Muscle of leg (tissue), 11 donors: ENCODE data around the gene ELOVL5. TPM values are rescaled to one million over a fixed set of nuclear protein-coding genes. Genes with fewer than 3 reads are reported as not detected.

ENCODE experiments used
- DNase-seq: peaks from one replicate; pipeline ENCODE4 v3.0.0; 2013
- H3K27ac ChIP-seq: one replicate; pipeline ENCODE4 v1.5.1; 2013; ENCODE audit warnings: mild to moderate bottlenecking, low read length, control low read depth
- H3K27me3 ChIP-seq: one replicate; pipeline ENCODE4 v1.6.1; 2013; ENCODE audit warnings: low read length; ENCODE audit not compliant: control insufficient read depth, insufficient read depth
- H3K36me3 ChIP-seq: one replicate; pipeline ENCODE4 v1.6.1; 2013; ENCODE audit warnings: low read length; ENCODE audit not compliant: control insufficient read depth, insufficient read depth
- H3K4me1 ChIP-seq: one replicate; pipeline ENCODE4 v1.6.1; 2013; ENCODE audit warnings: low read length; ENCODE audit not compliant: control insufficient read depth, insufficient read depth
- H3K4me3 ChIP-seq: one replicate; pipeline ENCODE4 v1.5.1; 2013; ENCODE audit warnings: low read length, control low read depth
- H3K9me3 ChIP-seq: replicated peaks from 2 replicates; pipeline ENCODE4 v1.6.1; 2013; ENCODE audit warnings: low read depth, low read length; ENCODE audit not compliant: control insufficient read depth
- WGBS: methylation state at CpG from one replicate; pipeline ENCODE4 v1.1.5; 2013; ENCODE audit warnings: missing lambda C conversion rate; ENCODE audit not compliant: insufficient coverage; 5-methylcytosine and 5-hydroxymethylcytosine counted together
- polyA plus RNA-seq, 8 donors: library from polyadenylated mRNA; unstranded; fragments of 120-200 nt; gene quantifications; one replicate each; pipeline versions ENCODE4 v1.2.1 to v1.2.3, GENCODE V29; 2013; ENCODE audit warnings: inconsistent platforms in 1 of 8, low replicate concordance in 1 of 8; ENCODE audit not compliant: insufficient read length in 8 of 8, insufficient read depth in 1 of 8
- total RNA-seq: library from RNA; stranded (reverse); fragments of 120-200 nt; gene quantifications from one replicate; pipeline ENCODE4 v1.2.4, GENCODE V29; 2013

The ELOVL5 gene
- total and polyA plus RNA-seq, 9 donors: 21.5 to 52.0 (median 38.1) TPM

GRCh38 chr6:53284901-53285300 is 63.8 kb downstream of the ELOVL5 start:
- Histone ChIP-seq H3K4me1 (peaks cover 13% of the 10 kb centered on the region), H3K36me3 (no peaks in the 10 kb centered on the region), H3K27me3 (no peaks in the 10 kb centered on the region), H3K27ac (no peak overlapping the region), H3K4me3 (no peak overlapping the region), H3K9me3 (no peaks in the 10 kb centered on the region)
- DNase-seq: no peak
- WGBS: no CpG with 5 or more reads among the region's 4 CpGs

GRCh38 chr6:53282741-53283140 is 66.0 kb downstream of the ELOVL5 start:
- Histone ChIP-seq H3K9me3 (no peaks in the 10 kb centered on the region), H3K27ac (peak overlapping the region; percentile 71), H3K4me1 (peaks cover 10% of the 10 kb centered on the region), H3K36me3 (peaks cover 5% of the 10 kb centered on the region), H3K4me3 (no peak overlapping the region), H3K27me3 (no peaks in the 10 kb centered on the region)
- no CpG with 5 or more reads among the region's 2 CpGs for WGBS
- peak; percentile 75 for DNase-seq

- DNase-seq: peak; percentile 47
Measured at GRCh38 chr6:53282234-53282633, 66.5 kb downstream of the ELOVL5 start.

GRCh38 chr6:53281518-53282215 is 67.1 kb downstream of the ELOVL5 start:
- H3K9me3 ChIP-seq: no peaks in the 10 kb centered on the region
- WGBS: no CpG with 5 or more reads among the region's 3 CpGs
- peaks cover 8% of the 10 kb centered on the region for H3K36me3 ChIP-seq
- H3K4me1 ChIP-seq: peaks cover 6% of the 10 kb centered on the region
- H3K4me3 ChIP-seq: no peak overlapping the region
- H3K27ac ChIP-seq: peak overlapping the region; percentile 71
- no peak for DNase-seq
- no peaks in the 10 kb centered on the region for H3K27me3 ChIP-seq

More at GRCh38 chr6:53282234-53282633, 66.5 kb downstream of the ELOVL5 start:
- H3K27ac ChIP-seq: peak overlapping the region; percentile 71
- WGBS: 100% methylated on average over 1 of the region's 2 CpGs
- no peaks in the 10 kb centered on the region for H3K27me3 ChIP-seq
- peaks cover 6% of the 10 kb centered on the region for H3K4me1 ChIP-seq
- H3K9me3 ChIP-seq: no peaks in the 10 kb centered on the region
- no peak overlapping the region for H3K4me3 ChIP-seq
- H3K36me3 ChIP-seq: peaks cover 7% of the 10 kb centered on the region

GRCh38 chr6:53280207-53280606 is 68.5 kb downstream of the ELOVL5 start:
- Histone ChIP-seq H3K9me3 (no peaks in the 10 kb centered on the region), H3K4me1 (peaks cover 6% of the 10 kb centered on the region), H3K4me3 (no peak overlapping the region), H3K27me3 (no peaks in the 10 kb centered on the region), H3K36me3 (peaks cover 14% of the 10 kb centered on the region), H3K27ac (no peak overlapping the region)
- 89% methylated on average over 1 of the region's 2 CpGs for WGBS
- DNase-seq: no peak

- H3K4me1 ChIP-seq: peaks cover 6% of the 10 kb centered on the region
- H3K27me3 ChIP-seq: no peaks in the 10 kb centered on the region
- peaks cover 20% of the 10 kb centered on the region for H3K36me3 ChIP-seq
- no peaks in the 10 kb centered on the region for H3K9me3 ChIP-seq
- H3K27ac ChIP-seq: no peak overlapping the region
- no peak for DNase-seq
- H3K4me3 ChIP-seq: no peak overlapping the region
- WGBS: 100% methylated on average over 1 of the region's 3 CpGs
Measured at GRCh38 chr6:53279293-53279692, 69.5 kb downstream of the ELOVL5 start.

GRCh38 chr6:53273370-53273769 is 75.4 kb downstream of the ELOVL5 start:
- Histone ChIP-seq H3K27me3 (no peaks in the 10 kb centered on the region), H3K4me1 (no peaks in the 10 kb centered on the region), H3K36me3 (peaks cover 52% of the 10 kb centered on the region), H3K9me3 (no peaks in the 10 kb centered on the region), H3K27ac (no peak overlapping the region), H3K4me3 (no peak overlapping the region)
- 29% methylated on average over 1 of the region's 4 CpGs for WGBS
- peak; percentile 26 for DNase-seq

- Histone ChIP-seq H3K36me3 (peaks cover 38% of the 10 kb centered on the region), H3K27ac (no peak overlapping the region), H3K27me3 (no peaks in the 10 kb centered on the region), H3K4me1 (no peaks in the 10 kb centered on the region), H3K9me3 (no peaks in the 10 kb centered on the region), H3K4me3 (no peak overlapping the region)
- DNase-seq: no peak
- 92% methylated on average over 2 of the region's 5 CpGs for WGBS
Measured at GRCh38 chr6:53269827-53270226, 78.9 kb downstream of the ELOVL5 start.

- Histone ChIP-seq H3K4me1 (no peaks in the 10 kb centered on the region), H3K36me3 (peaks cover 38% of the 10 kb centered on the region), H3K4me3 (no peak overlapping the region), H3K27me3 (no peaks in the 10 kb centered on the region), H3K27ac (no peak overlapping the region), H3K9me3 (no peaks in the 10 kb centered on the region)
- no peak for DNase-seq
- WGBS: 100% methylated on average over 1 of the region's 6 CpGs
Measured at GRCh38 chr6:53268858-53269608, 79.7 kb downstream of the ELOVL5 start.

GRCh38 chr6:53266553-53267090 is 82.1 kb downstream of the ELOVL5 start:
- Histone ChIP-seq H3K9me3 (no peaks in the 10 kb centered on the region), H3K4me1 (no peaks in the 10 kb centered on the region), H3K36me3 (peaks cover 27% of the 10 kb centered on the region), H3K27me3 (no peaks in the 10 kb centered on the region), H3K27ac (no peak overlapping the region), H3K4me3 (no peak overlapping the region)
- WGBS: 88% methylated on average over 4 of the region's 4 CpGs
- DNase-seq: no peak
